Activated T-cell treated with anti-CD3 and anti-CD28 coated beads, Interleukin-2, amount 50 U/mL, for 48 hours (primary cell): ENCODE measurements around the gene TBC1D9B.
"Not testable (repeated sequence)": the region's sequence is repeated elsewhere in the genome, so short reads cannot be mapped to it uniquely, and the experiment has no call there.

Source experiments
- DNase-seq, 2 experiments: peaks; one replicate each; pipeline ENCODE4 v3.0.0-alpha.2; 2020

TBC1D9B gene

DNA sequence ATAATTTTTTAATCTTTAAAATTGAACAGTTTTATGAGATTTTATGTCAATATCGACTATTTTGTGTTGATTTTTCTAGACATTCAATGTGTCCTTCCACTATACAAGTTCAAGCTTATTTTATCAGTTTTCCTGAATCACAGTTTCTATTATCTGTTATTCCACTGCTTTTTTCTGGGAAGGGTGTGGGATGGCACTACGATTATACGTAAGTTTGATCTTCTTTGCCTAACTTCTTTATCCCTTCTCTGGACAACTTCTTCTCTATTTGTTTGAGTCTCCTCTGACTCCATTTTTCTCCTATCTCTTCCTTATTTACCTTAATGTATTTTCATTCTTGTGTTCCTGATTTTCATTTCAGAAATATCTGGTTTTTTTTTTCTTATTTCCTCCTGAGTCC lies 24.5 kb downstream of the TBC1D9B start:
- no peak for DNase-seq

DNA sequence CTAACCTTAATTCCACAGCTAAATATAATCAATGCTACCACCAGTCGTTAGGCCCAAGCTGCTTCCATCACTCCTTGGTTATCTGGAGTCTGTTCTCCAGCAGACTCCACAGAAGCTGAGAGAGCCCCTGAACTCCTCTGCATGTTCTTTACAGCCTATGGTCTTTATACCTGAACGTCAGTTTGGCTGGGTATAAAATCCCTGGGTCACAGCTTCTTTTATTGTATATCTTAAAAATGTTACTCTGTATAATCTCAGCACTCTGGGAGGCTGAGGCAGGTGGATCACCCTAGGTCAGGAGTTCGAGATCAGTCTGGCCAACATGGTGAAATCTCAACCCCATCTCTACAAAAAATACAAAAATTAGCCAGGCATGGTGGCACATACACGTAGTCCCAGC lies 25.4 kb downstream of the TBC1D9B start:
- no peak for DNase-seq

DNA sequence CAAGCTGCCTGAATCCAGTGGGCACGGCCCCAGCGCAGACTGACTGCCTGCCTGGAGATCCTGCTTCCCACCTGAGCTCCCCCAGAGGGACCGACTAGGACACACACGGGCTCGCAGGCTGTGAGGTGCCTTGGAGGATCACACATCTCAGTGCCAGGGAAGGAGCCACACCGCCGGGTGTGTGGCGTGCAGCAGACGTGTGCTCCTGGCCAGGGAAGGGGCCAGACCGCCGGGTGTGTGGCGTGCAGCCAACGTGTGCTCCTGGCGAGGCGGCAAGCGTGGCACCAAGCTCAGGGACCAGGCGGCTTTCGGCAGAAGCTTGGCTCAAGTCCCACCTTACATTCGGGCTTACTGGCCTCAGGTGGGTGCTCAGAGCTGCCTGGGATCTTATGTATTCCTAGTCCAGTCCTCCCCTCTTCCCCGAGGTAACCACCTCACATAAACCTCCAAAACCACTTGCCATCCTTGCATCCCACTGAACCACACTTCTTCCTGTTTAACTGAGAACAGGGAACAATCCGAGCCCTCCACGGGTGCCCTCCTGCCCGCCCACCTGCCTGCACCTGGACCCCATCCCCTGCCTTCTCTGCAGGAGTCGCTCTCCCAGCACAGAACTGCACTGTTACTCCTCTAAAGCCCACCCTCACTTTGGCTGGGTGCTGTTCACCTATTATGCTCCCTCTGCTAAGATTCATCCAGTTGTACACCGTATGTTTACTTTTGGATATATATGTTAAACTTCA lies 26.7 kb downstream of the TBC1D9B start:
- no peak for DNase-seq

DNA sequence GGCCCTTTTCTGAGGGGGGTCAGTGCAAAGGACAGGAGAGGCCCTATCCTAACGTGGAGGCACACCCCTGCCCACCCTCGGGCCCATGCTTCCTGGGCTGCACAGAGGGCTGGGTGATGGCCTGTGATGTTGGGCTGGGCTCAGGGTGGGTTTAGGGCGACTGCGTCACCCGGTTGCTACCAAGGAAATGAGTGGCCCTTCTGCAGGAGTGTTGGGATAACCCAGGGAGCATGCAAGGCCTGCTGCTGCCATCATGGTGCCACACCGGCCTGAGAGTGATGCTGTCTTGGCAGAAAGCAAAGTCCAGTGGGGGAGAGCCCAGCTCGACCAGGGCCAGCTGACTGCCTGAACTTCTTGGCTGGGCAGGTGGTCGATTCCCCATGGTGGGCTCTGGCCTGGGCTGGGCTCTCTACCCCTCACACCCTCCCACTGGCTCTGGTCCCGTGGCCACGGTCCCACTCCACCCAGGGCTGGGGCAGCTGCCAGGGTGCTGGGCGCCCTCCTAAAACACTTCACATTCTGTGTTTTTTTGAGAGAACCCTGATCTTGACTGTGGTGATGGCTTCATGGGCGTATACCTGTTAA lies 27.5 kb downstream of the TBC1D9B start:
- no peak for DNase-seq

DNA sequence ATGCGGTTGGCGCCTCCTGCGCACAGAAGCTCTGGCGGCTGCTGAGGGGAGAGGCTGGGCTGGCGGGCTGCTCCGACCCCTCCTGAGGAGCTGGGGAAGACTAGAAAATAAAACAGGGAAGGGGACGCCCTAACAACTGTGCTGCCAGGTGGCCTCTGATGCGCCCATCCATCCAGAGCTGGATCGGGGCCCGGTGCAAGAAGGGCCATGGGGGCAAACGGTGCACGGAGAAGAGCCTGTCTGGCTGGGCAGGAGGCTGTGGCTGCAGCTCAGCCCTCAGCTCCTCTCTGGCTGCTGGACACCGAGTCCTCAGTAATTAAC lies 28.0 kb downstream of the TBC1D9B start:
- DNase-seq, result no peak

DNA sequence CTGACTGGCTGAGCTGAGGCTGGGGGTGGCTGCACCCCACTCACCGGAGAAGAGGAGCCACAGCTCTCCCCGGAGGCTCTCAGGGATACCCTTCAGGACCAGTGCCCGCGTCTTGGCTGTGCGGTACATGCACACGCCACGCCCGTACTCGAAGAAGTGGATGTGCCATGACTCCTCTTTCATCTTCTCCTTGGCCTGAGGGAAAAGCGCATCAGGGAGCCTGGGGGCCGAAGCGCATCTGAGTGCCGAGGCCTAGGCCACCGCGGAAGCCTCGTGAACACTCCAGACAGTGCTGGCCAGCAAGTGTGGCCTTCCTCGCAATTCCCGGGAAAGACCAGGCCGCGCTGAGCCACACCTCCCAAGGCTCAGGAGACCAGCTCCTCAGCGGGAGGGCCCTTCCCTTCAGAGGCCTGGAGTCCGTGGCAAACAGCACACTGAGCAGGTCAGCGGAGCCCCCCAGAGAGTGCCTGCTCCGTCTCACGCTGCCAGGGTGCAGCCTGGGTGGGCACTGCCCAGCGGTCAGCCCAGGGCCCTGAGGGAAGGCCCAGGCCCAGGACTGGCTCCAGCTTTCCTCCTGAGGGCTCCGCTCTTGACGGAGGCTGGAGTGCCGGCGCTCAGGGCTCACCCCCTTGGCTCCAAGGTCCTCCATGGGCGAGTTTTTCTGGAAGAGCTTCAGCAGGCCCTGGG lies 28.6 kb downstream of the TBC1D9B start:
- DNase-seq, result no peak

DNA sequence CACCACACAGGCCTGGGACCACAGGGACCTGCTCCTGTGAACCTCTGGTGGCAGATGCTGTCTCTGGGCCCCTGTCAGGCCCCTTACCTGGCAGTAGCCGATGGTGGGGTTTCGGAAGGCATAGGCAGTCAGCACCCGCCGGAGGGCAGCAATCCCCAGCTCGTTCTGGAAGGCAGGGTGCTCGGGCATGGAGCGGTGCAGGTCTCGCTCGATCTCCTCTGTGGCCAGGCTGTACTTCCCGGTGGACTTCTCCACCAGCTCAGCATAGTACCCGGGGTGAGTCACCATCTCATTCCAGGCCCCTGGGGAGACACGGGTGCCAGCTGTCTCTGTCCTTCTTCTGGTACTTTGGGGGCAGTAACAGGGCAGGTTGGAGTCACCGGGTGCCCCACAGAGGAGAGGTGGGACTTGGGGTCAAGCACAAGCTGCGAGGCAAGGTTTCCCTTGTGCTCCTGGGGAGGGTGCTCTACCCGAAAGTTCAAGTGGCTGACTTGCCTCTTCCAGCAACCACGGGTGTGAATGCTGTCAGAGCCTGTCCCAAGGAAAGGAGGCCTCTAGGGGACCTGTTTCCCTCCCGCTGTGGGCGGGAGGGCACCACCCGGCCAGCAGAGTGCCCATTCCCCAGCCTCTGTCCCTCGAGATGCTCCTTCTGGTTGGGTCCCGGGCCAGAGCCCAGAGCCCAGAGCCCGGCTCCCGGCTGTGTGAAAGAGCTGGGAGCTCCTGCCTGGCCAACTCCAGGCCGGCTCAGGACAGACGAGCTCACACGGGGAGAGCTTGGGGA lies 29.3 kb downstream of the TBC1D9B start:
- no peak for DNase-seq

DNA sequence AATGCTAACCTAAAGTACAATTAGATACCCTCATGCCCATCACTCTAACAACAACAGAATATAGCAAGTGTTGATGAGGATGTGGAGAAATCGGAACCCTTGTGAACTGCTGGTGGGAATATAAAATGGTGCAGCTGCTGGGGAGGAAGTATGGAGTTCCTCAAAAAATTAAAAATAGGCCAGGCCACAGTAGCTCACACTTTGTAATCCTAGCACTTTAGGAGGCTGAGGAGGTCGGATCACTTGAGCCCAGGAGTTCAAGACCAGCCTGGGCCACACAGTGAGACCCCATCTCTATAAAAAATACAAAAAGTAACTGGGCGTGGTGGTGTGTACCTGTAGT lies 31.1 kb downstream of the TBC1D9B start:
- DNase-seq, result no peak

DNA sequence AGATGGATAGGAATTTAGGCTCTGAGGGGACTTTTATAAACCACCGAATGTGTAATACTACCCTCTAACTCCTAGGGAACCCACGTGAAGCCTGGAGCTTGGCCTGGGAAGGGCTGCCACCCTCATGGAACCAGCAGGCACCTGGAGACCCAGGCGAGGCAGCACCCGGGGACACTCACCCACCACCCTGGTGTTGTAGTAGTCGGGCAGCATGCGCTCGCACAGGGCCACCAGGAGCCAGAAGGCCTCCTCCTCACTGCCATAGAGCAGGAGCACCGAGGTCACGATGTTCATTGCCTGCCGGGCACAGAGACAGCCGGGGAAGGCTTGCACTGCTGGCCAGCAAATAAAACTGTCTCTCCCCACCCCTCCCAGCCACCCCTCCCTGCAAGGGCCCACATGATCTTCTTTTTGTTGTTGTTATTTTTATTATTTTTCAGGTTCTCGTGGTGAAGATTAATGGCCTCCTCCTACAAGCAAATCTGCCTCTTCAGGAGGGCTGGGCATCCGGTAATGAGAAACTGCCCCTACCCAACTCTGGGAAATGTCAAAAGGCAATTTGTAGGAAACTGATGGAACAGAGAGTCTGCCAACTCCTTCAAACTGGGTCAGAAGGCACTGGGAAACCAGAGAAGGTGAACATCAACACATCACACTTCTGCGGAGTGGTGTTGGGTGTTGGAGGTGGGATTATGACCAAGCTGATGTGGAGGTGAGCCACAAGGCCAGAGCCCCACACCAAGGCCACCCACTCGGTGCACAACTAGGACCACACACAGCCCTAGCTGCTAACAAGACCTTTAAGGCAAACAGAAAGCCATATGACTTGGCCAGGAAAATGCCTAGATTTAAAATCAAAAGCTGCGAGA lies 31.7 kb downstream of the TBC1D9B start:
- DNase-seq, result no peak

DNA sequence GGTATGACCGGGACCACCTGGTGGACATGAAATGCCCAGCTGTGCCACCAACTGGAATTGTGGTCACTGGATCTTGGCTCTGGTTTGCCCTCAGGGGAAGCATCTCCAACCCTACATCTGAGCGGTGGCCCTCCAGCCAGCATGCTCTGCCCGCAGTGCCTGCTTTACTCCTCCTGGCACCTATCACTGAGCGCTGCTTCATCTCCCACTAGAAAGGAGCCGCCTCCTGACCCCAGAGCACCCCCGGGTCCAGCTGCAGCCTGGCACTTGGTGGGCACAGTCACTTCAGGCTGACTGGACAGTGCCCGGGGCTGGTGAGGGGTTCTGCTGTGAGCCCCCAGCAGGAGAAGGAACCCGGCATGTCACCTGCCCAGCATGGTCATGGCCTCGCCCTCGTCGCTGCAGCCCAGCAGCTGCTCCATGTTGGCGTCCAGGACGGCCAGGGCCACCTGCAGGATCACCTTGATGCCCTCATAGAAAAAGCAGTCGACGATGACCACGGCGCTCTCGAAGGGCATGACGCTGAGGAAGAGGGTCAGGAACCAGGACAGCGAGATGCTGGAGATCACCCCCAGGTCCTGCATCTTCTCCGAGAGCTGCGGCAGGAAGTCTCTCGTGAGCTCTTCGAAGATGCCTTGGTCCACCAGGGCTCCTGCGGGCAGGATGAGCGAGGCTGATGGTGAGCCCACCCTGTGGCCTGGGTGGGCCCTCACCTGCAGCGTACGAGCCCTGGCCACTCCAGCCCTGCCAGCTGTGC lies 33.0 kb downstream of the TBC1D9B start:
- DNase-seq, result no peak

DNA sequence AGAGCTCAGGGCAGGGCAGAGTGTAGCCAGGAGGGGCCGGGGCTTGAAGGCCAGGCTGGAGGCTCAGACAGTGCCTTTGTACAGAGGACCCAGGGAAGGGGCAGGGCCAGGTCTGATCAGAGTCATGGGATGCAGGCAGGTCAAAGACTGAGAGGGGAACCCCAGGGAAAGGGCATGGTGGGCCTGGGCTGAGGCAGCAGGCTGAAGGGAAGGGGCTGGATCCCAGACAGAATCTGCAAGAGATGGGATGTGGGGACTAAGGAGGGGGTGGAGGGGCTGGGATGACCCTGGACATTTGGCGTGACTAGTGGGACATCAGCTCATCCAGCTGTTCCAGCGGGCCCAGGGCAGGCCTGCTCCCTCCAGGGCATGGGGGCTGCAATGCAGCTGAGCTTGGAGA lies 33.6 kb downstream of the TBC1D9B start:
- DNase-seq, result no peak

DNA sequence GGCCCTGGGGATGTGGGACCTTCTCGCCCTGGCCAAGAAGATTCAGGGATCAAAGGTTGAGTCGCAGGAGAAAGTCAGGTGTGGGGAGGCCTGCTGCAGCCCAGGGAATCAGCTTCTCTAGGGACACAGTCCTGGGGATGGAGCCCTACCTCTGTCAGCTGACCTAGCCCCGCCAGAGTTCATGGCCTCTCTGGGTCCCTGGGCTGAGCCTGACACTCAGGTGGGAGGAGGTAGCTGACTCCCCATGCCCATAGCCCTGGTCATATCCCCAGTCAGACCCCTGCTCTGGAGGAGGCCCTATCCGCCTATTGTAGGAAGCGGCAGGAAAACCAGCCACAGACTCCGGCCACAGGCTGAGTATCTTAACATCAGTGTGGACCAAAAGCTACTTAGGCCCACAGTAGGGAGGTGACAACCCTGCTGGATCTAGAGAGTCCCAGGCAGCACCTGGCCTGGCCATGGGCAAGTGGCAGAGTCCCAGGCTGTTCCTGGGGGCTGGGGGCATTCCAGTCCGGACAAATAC lies 34.0 kb downstream of the TBC1D9B start:
- DNase-seq, result no peak

DNA sequence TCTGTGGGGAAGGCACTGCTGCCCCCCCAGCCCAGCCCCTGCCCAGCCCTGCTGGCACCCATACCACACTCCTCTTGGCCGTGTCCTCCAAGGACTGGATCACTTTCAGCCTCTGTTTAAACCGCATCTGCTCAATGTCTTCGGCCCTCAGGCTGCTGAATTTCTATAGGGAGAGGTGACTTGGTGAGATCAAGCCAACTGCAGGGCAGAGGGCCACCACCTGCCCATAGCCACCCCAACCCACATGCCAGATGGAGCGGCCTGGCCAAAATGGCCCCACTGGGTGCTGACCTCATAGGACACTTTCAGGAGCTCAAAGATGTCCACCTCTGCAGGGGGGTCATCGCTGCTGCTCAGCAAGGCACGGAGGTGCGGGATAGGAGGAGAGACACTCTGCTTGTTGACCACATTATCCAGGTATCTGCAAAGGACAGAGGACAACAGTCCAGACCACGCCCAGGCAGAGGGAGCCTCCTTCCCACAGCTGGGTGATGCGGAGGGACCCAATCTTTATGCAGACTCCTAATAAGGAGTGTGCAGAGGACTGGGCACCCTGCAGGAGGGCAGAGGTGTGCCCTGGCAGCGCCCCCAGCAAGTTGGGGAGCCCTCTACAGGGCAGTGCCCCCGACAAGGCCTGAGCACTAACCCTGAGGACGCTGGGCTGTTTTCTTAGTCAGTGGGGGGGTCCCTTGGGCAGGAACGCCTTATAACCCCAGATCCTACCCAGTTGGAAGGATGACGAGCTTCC lies 34.7 kb downstream of the TBC1D9B start:
- DNase-seq, result no peak

DNA sequence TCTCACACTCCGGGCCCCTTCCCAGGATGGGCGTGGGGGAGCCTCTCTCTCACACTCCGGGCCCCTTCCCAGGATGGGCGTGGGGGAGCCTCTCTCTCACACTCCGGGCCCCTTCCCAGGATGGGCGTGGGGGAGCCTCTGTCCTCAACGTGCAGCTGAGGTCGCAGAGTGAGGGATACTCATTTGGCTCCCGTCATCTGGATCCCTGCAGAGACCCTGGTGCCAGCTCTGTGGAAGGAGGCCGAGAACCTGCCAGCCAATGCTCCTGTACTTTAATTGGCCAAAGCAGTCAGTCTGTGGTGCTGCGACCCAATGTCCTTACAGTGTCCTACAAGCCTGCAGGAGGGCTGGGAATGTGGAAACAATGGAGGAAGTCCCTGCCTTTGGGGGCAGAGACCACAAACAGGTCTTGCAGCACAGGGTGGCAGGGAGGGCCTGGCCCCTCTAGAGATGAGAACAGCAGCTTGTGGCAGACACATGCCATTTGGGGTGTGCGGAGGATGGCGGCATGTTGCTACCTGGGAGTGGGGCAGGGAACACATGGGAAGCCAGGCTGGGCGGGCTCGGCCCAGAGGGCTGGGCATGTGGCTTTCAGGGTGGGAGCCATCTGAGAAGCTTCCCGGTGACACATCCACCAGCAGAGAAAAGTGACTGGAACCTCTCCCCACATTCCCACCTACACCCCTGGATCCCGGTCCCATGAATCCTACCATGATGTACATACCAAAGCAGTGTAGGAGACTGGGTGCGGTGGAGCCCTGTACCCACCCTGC lies 35.5 kb downstream of the TBC1D9B start:
- no peak for DNase-seq

DNA sequence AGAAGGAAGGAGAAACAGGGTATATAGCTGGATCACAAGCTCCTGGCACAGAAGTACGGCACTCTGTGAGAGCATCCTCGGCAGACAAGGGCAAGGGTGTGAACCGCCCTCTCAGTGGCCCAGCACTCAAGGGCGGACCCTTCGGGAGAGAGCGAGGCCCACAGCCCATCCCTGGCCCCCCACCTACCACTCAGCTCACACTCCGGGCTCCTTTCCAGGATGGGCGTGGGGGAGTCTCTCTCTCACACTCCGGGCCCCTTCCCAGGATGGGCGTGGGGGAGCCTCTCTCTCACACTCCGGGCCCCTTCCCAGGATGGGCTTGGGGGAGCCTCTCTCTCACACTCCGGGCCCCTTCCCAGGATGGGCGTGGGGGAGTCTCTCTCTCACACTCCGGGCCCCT lies 36.2 kb downstream of the TBC1D9B start:
- DNase-seq, result not testable (repeated sequence)

DNA sequence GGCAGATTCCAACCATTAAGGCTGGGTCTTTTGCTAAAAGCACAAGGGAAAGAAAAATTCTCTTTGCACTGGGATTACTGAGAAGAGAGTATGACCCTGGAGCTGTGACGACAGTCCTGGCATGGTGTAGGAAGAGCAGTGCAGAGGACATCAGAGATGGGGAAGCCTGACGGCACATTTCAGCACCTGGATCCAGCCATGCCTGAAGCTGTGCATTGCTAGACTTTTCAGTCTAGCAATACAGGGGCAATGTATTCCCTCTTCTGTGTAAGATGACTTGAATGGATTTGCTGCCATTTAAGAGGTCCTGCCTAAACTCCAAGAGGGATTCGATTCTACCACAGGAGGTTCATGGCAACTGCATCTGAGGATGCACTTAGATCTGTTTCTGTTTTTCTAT lies 36.7 kb downstream of the TBC1D9B start:
- no peak for DNase-seq

DNA sequence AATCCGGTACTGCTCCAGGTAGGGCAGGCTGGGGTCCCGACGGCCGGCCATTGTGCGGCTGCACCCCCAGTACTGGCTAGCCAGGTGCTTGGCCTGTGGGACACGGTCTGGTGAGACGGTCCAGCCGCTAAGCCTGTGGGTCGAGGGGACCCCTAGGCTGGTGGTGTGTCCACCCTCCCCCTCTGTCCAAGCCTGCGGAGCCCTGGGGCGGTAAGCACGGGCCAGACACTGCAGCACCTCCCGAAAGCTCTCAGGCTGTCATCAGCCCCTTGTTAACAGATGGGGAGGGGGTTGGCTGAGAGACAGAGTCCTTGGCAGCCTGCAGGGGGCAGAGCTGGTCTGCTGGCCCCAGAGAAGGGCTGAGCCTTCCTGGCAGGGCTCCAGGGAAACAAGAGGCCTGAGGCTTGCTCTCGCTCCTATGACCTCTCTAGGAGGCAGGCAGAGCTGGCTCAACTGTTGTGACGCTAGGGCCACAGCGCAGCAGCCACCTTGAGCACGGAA lies 37.2 kb downstream of the TBC1D9B start:
- DNase-seq, result no peak

DNA sequence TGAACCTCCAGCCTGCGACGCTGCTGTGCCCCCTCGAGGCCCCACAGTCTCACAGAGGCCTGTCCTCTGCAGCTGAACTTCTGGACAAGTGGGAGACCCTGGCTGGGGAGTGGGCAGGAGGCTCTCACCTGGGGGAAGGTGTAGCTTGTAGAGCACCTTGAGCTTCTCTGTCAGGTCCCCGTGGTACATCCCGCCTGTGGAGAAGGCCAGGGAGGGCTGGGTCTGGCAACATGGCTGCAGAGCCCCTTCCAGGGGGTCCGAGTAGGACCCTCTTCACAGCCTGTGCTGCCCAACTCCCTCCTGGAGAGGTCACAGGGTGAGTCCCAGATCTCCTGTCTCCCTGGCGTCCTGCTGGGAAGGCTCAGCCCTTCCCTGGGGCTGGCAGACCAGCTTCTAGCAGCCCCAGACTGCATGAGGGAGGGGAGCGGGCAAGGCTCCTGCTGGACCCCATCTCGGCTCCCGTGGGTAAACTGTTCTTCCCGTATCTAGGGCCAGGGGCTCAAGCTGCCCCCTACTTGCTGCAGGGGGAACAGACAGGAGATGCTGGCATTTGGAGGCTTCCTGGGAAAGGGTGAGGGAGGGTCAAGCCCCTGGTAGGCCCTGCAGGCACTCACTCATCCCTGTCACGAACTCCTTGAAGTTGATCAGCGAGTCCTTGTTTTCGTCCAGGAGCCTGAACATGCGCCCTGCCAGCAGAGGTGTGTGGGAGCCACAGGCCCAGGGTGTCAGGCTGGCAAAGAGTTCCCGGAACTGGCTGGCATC lies 37.9 kb downstream of the TBC1D9B start:
- DNase-seq, result no peak

DNA sequence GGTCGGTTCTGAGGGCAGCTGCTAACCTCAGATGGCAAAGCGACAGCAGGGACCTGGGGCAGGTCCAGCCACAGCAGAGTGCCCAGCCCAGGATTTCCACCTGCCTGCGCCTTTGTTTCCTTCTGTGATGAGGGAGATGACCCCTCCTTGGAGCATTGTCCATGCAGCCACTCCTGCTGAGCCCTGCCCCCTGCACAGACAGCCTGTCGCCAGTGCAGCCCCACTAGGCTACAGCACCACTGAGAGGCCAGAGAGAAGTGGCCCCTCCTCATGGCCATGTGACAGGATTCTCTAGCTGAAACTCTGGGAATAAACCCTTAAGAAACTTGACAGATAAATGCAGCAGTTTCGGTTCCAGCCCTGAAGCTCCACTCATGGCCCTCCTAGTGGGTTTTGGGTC lies 38.6 kb downstream of the TBC1D9B start:
- no peak for DNase-seq
